ENCODE data around the gene PDZRN4.

- TF ChIP-seq CTCF (IDR thresholded peaks at IDR 0.05; ENCODE audit: low read depth, low read length) (no peak), EZH2phosphoT487 (IDR thresholded peaks at IDR 0.05; ENCODE audit: low read depth) (no peak)
Observed at GRCh38 chr12:41479426-41479825, 291.3 kb downstream of the PDZRN4 start.

All from OCI-LY3 (cell line).